DND-41 (cell line): ENCODE results near the gene CLIC6.

Experiments
- EZH2 ChIP-seq: IDR thresholded peaks from 3 replicates; pipeline ENCODE4 v1.6.1; 2012; ENCODE audit warnings: borderline replicate concordance, low read depth, mild to moderate bottlenecking, moderate library complexity, low read length, inconsistent platforms; ENCODE audit not compliant: severe bottlenecking
- TF ChIP-seq, protein P1 (sequence below): IDR thresholded peaks from 2 replicates; pipeline ENCODE4 v1.5.1; 2012; ENCODE audit warnings: borderline replicate concordance, low read length, moderate library complexity, mild to moderate bottlenecking; ENCODE audit not compliant: poor library complexity, severe bottlenecking; ENCODE audit errors: extremely low read depth

DNA sequence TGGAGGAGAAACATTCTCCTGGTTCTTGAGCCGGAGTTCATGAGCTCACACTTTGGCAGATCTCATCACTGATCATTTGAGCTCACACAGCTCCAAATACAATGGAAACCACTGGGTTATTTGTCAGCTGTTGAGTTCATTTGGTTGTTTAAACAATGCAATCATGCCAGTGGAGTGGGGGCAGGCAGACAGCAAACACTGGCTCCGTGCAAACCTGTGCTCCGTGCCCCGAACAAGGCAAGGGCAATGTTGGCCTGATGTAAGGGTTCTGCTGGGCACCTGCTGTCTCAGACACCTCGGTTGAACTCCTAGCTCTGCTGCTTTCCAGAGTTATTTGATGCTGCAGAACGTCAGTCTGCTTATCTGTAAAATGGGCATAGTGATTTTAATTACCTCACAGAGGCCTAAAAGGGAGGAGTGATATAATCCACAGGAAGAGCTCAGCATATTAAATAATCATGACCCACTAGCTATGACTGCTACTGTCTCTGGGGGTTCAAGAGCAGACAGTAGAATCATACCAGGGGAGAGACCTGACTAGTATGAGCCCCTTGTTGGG, 20.0 kb upstream of the CLIC6 start:
- no peak for TF ChIP-seq EZH2
- TF ChIP-seq, protein P1, sequence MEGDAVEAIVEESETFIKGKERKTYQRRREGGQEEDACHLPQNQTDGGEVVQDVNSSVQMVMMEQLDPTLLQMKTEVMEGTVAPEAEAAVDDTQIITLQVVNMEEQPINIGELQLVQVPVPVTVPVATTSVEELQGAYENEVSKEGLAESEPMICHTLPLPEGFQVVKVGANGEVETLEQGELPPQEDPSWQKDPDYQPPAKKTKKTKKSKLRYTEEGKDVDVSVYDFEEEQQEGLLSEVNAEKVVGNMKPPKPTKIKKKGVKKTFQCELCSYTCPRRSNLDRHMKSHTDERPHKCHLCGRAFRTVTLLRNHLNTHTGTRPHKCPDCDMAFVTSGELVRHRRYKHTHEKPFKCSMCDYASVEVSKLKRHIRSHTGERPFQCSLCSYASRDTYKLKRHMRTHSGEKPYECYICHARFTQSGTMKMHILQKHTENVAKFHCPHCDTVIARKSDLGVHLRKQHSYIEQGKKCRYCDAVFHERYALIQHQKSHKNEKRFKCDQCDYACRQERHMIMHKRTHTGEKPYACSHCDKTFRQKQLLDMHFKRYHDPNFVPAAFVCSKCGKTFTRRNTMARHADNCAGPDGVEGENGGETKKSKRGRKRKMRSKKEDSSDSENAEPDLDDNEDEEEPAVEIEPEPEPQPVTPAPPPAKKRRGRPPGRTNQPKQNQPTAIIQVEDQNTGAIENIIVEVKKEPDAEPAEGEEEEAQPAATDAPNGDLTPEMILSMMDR: no peak
